Prostate gland (tissue), 2 donors: ENCODE measurements around the gene NR2F1. TPM values are rescaled to one million over a fixed set of nuclear protein-coding genes. Genes with fewer than 3 reads are reported as not detected.
A peak's percentile ranks its signal among the peaks of the same experiment; 100 is the strongest.

Experiments
- DNase-seq: peaks from one replicate; pipeline ENCODE4 v3.0.0-alpha.2; 2019; ENCODE audit warnings: low spot score
- H3K27ac ChIP-seq, 2 donors: fragments of 200-600 bp; sonication (generic); 2 replicates each; pipeline ENCODE4 v1.5.1; 2017 to 2019
- H3K27me3 ChIP-seq: fragments of 200-600 bp; sonication (generic); replicated peaks from 2 replicates; pipeline ENCODE4 v1.5.1; 2019; ENCODE audit not compliant: insufficient read depth
- H3K36me3 ChIP-seq, 2 donors: fragments of 200-600 bp; sonication (generic); 1 replicate in 1 of 2; 2 replicates in 1 of 2; pipeline versions ENCODE4 v1.5.1 to v1.8.1; 2017 to 2019
- H3K4me1 ChIP-seq: fragments of 200-600 bp; sonication (generic); replicated peaks from 2 replicates; pipeline ENCODE4 v1.5.1; 2019
- H3K4me3 ChIP-seq, 2 donors: fragments of 200-600 bp; sonication (generic); 2 replicates each; pipeline ENCODE4 v1.5.1; 2017 to 2019
- H3K9me3 ChIP-seq: fragments of 200-600 bp; sonication (generic); 2 replicates; pipeline ENCODE4 v1.5.1; 2017
- POLR2A ChIP-seq: fragments of 450-650 bp; IDR thresholded peaks from one replicate; pipeline ENCODE4 v1.6.1; 2016; ENCODE audit warnings: antibody characterized with exemption, mild to moderate bottlenecking
- POLR2AphosphoS5 ChIP-seq: sonication (generic); formaldehyde crosslinking; IDR thresholded peaks from one replicate; pipeline ENCODE4 v1.6.1; 2017; ENCODE audit warnings: antibody characterized with exemption
- WGBS: methylation state at CpG from one replicate; pipeline ENCODE4 v1.1.5; 2018; 5-methylcytosine and 5-hydroxymethylcytosine counted together
- intact Hi-C: fragments of 100-400 bp; cut with DNase I; formaldehyde crosslinking; loops from one replicate; pipeline ENCODE4 v1.14.2; 2022
- total RNA-seq, 2 donors: library from RNA; depleted of rRNA; stranded (reverse); fragments of >200 nt; gene quantifications; one replicate each; pipeline ENCODE4 v1.1.0, GENCODE V29; 2016
- TF ChIP-seq, protein P1 (sequence below), 4 experiments: fragments of 200-600 bp in 2 of 4; fragments of 450-650 bp in 2 of 4; sonication (generic) in 2 of 4; IDR thresholded peaks; 1 replicate in 3 of 4; 2 replicates in 1 of 4; pipeline ENCODE4 v1.5.1; 2016 to 2019; ENCODE audit warnings: antibody characterized with exemption in 4 of 4, mild to moderate bottlenecking in 2 of 4, moderate library complexity in 2 of 4

Gene NR2F1
- total RNA-seq, 2 donors from 2014 or later, result 14.9 to 49.3 TPM

GRCh38 chr5:93567424-93567823 lies 15.6 kb upstream of the NR2F1 start:
- WGBS, result 62% methylated on average over 1 of the region's 1 CpG
- Histone ChIP-seq H3K4me3 (no peak overlapping the region), H3K9me3 (no peaks in the 10 kb centered on the region), H3K27me3 (peaks cover 10% of the 10 kb centered on the region), H3K27ac (no peak overlapping the region), H3K36me3 (no peaks in the 10 kb centered on the region), H3K4me1 (peaks cover under 1% of the 10 kb centered on the region)
- intact Hi-C loops, result no loop called here
- no peak for DNase-seq
- TF ChIP-seq, protein P1, sequence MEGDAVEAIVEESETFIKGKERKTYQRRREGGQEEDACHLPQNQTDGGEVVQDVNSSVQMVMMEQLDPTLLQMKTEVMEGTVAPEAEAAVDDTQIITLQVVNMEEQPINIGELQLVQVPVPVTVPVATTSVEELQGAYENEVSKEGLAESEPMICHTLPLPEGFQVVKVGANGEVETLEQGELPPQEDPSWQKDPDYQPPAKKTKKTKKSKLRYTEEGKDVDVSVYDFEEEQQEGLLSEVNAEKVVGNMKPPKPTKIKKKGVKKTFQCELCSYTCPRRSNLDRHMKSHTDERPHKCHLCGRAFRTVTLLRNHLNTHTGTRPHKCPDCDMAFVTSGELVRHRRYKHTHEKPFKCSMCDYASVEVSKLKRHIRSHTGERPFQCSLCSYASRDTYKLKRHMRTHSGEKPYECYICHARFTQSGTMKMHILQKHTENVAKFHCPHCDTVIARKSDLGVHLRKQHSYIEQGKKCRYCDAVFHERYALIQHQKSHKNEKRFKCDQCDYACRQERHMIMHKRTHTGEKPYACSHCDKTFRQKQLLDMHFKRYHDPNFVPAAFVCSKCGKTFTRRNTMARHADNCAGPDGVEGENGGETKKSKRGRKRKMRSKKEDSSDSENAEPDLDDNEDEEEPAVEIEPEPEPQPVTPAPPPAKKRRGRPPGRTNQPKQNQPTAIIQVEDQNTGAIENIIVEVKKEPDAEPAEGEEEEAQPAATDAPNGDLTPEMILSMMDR (IDR thresholded peaks at IDR 0.05), result no peak
- no peak for TF ChIP-seq POLR2A
- no peak for TF ChIP-seq POLR2AphosphoS5

- Histone ChIP-seq H3K36me3 (no peaks in the 10 kb centered on the region), H3K4me3 (no peak overlapping the region), H3K9me3 (no peaks in the 10 kb centered on the region), H3K27me3 (peaks cover 16% of the 10 kb centered on the region), H3K27ac (peak overlapping the region; percentile 69 to 81), H3K4me1 (peaks cover 3% of the 10 kb centered on the region)
- TF ChIP-seq POLR2A (no peak), POLR2AphosphoS5 (no peak)
- TF ChIP-seq, protein P1 (IDR thresholded peaks at IDR 0.05), result no peak
- intact Hi-C loops, result loop anchor here (10.0 kb wide), 2 partner anchors 145 to 1125 kb away; no protein-coding TSS in a partner anchor
- no peak for DNase-seq
- WGBS, result 72% methylated on average over 13 of the region's 13 CpGs
Measured at GRCh38 chr5:93569300-93570160, 13.5 kb upstream of the NR2F1 start.

DNA sequence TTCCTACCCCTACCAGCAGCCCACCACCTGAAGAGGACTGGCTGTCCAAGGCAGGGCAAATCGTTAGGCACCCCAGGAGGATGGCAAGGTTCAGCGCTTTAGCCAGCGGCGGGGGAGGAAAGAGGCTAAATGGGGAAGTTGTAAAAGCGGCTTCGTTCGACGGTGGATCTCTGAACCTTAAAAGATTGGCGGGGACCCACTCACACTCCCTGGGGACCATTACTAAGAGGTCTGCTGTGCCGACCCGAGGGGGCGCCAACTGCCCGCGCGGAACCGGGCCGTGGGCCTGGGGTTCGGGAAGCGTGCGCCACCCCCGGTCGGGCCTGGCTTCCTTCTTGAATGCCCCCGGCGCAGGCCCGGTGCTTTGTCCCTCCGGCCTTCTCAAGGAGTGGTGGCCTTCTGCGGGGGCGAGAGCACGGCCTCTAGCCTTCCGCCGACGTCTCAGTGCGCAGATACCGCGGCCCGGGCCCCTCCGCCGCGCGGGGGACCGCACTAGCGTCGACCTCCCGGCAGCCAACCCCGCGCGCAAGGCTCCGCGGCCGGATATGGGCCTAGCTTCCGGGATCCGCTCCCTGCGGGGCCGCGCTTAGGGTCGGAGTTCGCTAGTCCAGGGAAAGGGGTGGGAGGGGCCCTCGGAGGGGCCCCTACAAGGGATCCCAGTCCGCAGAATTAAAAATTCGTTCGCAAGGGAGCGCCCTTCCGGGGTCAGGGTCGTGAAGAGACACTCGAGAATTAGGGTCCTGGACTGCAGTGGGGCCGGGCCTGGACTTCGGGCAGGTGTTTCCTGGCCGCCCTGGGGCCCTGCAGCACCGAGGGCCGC lies 12.5 kb upstream of the NR2F1 start:
- Histone ChIP-seq H3K4me3 (peak overlapping the region in 1 of 2 donors; percentile 12), H3K9me3 (no peaks in the 10 kb centered on the region), H3K4me1 (peaks cover 3% of the 10 kb centered on the region), H3K27me3 (peaks cover 16% of the 10 kb centered on the region), H3K36me3 (no peaks in the 10 kb centered on the region), H3K27ac (peak overlapping the region; percentile 69 to 81)
- intact Hi-C loops, result loop anchor here (10.0 kb wide), 2 partner anchors 146 to 1124 kb away; no protein-coding TSS in a partner anchor
- TF ChIP-seq POLR2A (no peak), POLR2AphosphoS5 (no peak)
- TF ChIP-seq, protein P1 (IDR thresholded peaks at IDR 0.05), result no peak
- DNase-seq, result no peak
- WGBS, result 38% methylated on average over 43 of the region's 70 CpGs

- no peaks in the 10 kb centered on the region for H3K36me3 ChIP-seq
- intact Hi-C loops, result loop anchor here (10.0 kb wide), 2 partner anchors 147 to 1123 kb away; no protein-coding TSS in a partner anchor
- H3K4me3 ChIP-seq, result no peak overlapping the region
- peak overlapping the region; percentile 69 to 81 for H3K27ac ChIP-seq
- H3K4me1 ChIP-seq, result peaks cover 3% of the 10 kb centered on the region
- H3K9me3 ChIP-seq, result no peaks in the 10 kb centered on the region
- DNase-seq, result no peak
- H3K27me3 ChIP-seq, result peaks cover 16% of the 10 kb centered on the region
- 66% methylated on average over 32 of the region's 32 CpGs for WGBS
- TF ChIP-seq POLR2A (no peak), POLR2AphosphoS5 (no peak)
- TF ChIP-seq, protein P1 (IDR thresholded peaks at IDR 0.05), result no peak
Measured at GRCh38 chr5:93571114-93571949, 11.7 kb upstream of the NR2F1 start.
